ENCODE measurements around the gene LCNL1. TPM values are rescaled to one million over a fixed set of nuclear protein-coding genes. Genes with fewer than 3 reads are reported as not detected.

Gene LCNL1
- total RNA-seq, 1 donor from 2014 or later = not detected

DNA sequence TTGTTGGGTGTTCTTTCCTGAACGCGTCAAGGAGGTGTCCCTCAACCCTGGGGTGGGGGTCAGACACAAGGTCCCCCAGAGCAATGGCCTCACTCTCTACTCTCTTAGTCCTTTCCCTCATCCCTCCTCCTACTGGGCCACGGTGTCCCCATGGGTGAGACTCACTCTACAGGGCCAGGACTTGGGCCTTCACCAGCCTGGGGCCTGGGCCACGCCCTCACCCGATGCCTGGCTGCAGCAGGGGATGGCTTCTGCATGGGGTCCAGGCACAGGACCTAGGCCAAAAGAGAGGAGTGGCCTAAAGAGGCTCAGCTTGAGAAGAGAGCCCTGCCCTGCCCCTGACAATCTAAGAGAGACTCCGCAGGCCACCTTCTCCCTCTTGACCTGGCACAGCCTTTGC is 24.9 kb upstream of the LCNL1 start:
- Mint-ChIP-seq H3K4me3 (no peak overlapping the region), H3K27me3 (no peaks in the 10 kb centered on the region), H3K9me3 (no peaks in the 10 kb centered on the region), H3K36me3 (no peaks in the 10 kb centered on the region), H3K27ac (no peak overlapping the region), H3K4me1 (ENCODE audit: unreplicated experiment) (no peaks in the 10 kb centered on the region)
- TF ChIP-seq, protein P1, sequence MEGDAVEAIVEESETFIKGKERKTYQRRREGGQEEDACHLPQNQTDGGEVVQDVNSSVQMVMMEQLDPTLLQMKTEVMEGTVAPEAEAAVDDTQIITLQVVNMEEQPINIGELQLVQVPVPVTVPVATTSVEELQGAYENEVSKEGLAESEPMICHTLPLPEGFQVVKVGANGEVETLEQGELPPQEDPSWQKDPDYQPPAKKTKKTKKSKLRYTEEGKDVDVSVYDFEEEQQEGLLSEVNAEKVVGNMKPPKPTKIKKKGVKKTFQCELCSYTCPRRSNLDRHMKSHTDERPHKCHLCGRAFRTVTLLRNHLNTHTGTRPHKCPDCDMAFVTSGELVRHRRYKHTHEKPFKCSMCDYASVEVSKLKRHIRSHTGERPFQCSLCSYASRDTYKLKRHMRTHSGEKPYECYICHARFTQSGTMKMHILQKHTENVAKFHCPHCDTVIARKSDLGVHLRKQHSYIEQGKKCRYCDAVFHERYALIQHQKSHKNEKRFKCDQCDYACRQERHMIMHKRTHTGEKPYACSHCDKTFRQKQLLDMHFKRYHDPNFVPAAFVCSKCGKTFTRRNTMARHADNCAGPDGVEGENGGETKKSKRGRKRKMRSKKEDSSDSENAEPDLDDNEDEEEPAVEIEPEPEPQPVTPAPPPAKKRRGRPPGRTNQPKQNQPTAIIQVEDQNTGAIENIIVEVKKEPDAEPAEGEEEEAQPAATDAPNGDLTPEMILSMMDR (conservative IDR thresholded peaks at IDR 0.05) = no peak
- no peak for DNase-seq (ENCODE audit: extremely low spot score, unreplicated experiment)

GRCh38 chr9:136958473-136958872 is 24.3 kb upstream of the LCNL1 start:
- Mint-ChIP-seq H3K9me3 (no peaks in the 10 kb centered on the region), H3K27me3 (no peaks in the 10 kb centered on the region), H3K4me1 (ENCODE audit: unreplicated experiment) (no peaks in the 10 kb centered on the region), H3K36me3 (no peaks in the 10 kb centered on the region), H3K27ac (no peak overlapping the region), H3K4me3 (no peak overlapping the region)
- TF ChIP-seq, protein P1 (conservative IDR thresholded peaks at IDR 0.05) = no peak
- DNase-seq (ENCODE audit: extremely low spot score, unreplicated experiment) = no peak

- H3K27ac Mint-ChIP-seq = no peak overlapping the region
- TF ChIP-seq, protein P1 (conservative IDR thresholded peaks at IDR 0.05) = no peak
- no peaks in the 10 kb centered on the region for H3K4me1 Mint-ChIP-seq (ENCODE audit: unreplicated experiment)
- no peaks in the 10 kb centered on the region for H3K27me3 Mint-ChIP-seq
- H3K36me3 Mint-ChIP-seq = no peaks in the 10 kb centered on the region
- H3K4me3 Mint-ChIP-seq = no peak overlapping the region
- no peak for DNase-seq (ENCODE audit: extremely low spot score, unreplicated experiment)
- H3K9me3 Mint-ChIP-seq = no peaks in the 10 kb centered on the region
These were observed 23.6 kb upstream of the LCNL1 start for GRCh38 chr9:136958898-136959850.

GRCh38 chr9:136960212-136960937 is 22.4 kb upstream of the LCNL1 start:
- TF ChIP-seq, protein P1 (conservative IDR thresholded peaks at IDR 0.05) = no peak
- DNase-seq (ENCODE audit: extremely low spot score, unreplicated experiment) = no peak
- Mint-ChIP-seq H3K4me3 (no peak overlapping the region), H3K4me1 (ENCODE audit: unreplicated experiment) (peaks cover 5% of the 10 kb centered on the region), H3K36me3 (no peaks in the 10 kb centered on the region), H3K27me3 (no peaks in the 10 kb centered on the region), H3K9me3 (no peaks in the 10 kb centered on the region), H3K27ac (no peak overlapping the region)

- H3K27ac Mint-ChIP-seq = no peak overlapping the region
- H3K4me1 Mint-ChIP-seq (ENCODE audit: unreplicated experiment) = peaks cover 8% of the 10 kb centered on the region
- no peaks in the 10 kb centered on the region for H3K36me3 Mint-ChIP-seq
- TF ChIP-seq, protein P1 (conservative IDR thresholded peaks at IDR 0.05) = no peak
- no peaks in the 10 kb centered on the region for H3K27me3 Mint-ChIP-seq
- H3K9me3 Mint-ChIP-seq = no peaks in the 10 kb centered on the region
- DNase-seq (ENCODE audit: extremely low spot score, unreplicated experiment) = no peak
- H3K4me3 Mint-ChIP-seq = no peak overlapping the region
These were observed 21.9 kb upstream of the LCNL1 start for GRCh38 chr9:136960938-136961275.
